ENCODE data around the gene CCL3.
"Not testable (repeated sequence)": the region's sequence is repeated elsewhere in the genome, so short reads cannot be mapped to it uniquely, and the experiment has no call there.

Gene CCL3

DNA sequence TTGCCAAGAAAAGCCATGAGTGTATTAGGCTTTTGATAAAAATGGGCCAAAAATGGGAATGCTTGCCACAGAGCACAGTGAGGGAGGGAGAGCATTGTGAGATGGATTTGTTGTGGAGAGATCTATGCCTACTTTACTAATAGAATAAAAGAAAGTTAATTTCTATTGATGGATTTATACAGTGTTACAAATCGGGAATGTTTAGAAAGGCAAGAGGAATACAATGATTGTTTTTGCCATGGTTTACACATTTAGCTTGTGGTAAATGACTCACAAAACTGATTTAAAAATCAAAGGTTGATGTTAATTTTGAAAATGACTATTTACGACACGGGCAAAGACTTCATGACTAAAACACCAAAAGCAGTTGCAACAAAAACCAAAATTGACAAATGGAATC, 30.3 kb upstream of the CCL3 start:
- H3K4me2 ChIP-seq (ENCODE audit: low read length), result no peak overlapping the region
- H3K9me2 ChIP-seq (replicated peaks; ENCODE audit: control insufficient read depth, low read length), result no peaks in the 10 kb centered on the region
- H3K27ac ChIP-seq (ENCODE audit: low read depth, low read length), result no peak overlapping the region
- H3K4me3 ChIP-seq (ENCODE audit: low read length), result no peak overlapping the region
- H3K36me3 ChIP-seq (ENCODE audit: control insufficient read depth, low read length), result no peaks in the 10 kb centered on the region; the same call in 1 of the 2 replicates
- no peaks in the 10 kb centered on the region for H3K4me1 ChIP-seq (ENCODE audit: control insufficient read depth, low read length)
- no peaks in the 10 kb centered on the region for H3F3A ChIP-seq (ENCODE audit: control insufficient read depth, insufficient read depth)
- TF ChIP-seq EZH2phosphoT487 (IDR thresholded peaks at IDR 0.05; ENCODE audit: borderline replicate concordance, low read length), result no peak
- TF ChIP-seq, protein P1, sequence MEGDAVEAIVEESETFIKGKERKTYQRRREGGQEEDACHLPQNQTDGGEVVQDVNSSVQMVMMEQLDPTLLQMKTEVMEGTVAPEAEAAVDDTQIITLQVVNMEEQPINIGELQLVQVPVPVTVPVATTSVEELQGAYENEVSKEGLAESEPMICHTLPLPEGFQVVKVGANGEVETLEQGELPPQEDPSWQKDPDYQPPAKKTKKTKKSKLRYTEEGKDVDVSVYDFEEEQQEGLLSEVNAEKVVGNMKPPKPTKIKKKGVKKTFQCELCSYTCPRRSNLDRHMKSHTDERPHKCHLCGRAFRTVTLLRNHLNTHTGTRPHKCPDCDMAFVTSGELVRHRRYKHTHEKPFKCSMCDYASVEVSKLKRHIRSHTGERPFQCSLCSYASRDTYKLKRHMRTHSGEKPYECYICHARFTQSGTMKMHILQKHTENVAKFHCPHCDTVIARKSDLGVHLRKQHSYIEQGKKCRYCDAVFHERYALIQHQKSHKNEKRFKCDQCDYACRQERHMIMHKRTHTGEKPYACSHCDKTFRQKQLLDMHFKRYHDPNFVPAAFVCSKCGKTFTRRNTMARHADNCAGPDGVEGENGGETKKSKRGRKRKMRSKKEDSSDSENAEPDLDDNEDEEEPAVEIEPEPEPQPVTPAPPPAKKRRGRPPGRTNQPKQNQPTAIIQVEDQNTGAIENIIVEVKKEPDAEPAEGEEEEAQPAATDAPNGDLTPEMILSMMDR (IDR thresholded peaks at IDR 0.05; ENCODE audit: low read depth, low read length, poor library complexity, severe bottlenecking), result no peak
- peaks cover 40% of the 10 kb centered on the region for H3K27me3 ChIP-seq (ENCODE audit: control insufficient read depth, low read length)
- H4K20me1 ChIP-seq (ENCODE audit: control insufficient read depth, insufficient read depth, low read depth, low read length), result no peaks in the 10 kb centered on the region
- no peaks in the 10 kb centered on the region for H3K79me2 ChIP-seq (ENCODE audit: control insufficient read depth, low read length)
- peaks cover 13% of the 10 kb centered on the region for H3K9me3 ChIP-seq (ENCODE audit: control insufficient read depth, insufficient read depth, low read length)

DNA sequence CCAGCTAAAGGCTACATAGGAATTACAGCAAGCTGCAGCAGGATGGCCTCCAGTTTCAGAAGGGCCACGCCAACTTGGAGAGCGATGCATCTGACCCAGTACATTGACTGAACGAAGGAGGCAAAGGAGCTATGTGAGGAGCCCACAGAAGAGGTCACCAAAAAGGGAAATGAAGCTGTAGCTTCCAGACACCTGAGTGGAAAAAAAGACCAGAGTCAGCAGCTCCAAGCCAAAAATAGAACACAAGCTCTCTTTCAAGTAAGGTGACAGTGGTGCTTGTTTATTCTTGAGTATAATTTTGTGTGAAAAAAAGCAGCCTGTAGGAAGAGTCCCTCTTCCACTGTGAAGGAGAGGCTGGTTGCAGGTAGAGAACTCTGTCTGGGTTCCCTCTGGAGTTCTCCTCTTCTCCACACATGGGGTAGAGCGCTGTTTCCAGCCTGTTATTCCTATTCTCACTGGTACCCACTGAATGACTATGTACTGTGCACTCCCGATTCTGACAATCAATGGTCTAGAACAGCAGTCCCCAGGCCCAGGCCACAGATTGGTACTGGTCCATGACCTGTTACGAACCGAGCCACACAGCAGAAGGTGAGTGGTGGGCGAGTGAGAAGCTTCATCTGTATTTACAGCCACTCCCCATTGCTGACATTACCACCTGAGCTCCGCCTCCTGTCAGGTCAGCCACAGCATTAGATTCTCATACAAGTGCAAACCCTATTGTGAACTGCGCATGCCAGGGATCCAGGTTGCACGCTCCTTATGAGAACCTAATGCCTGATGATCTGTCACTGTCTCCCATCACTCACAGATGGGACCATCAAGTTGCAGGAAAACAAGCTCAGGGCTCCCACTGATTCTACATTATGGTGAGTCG, 28.8 kb upstream of the CCL3 start:
- Histone ChIP-seq H3K4me2 (ENCODE audit: low read length) (no peak overlapping the region), H4K20me1 (ENCODE audit: control insufficient read depth, insufficient read depth, low read depth, low read length) (no peaks in the 10 kb centered on the region), H3K9me2 (replicated peaks; ENCODE audit: control insufficient read depth, low read length) (no peaks in the 10 kb centered on the region), H3K27ac (ENCODE audit: low read depth, low read length) (no peak overlapping the region), H3K36me3 (ENCODE audit: control insufficient read depth, low read length) (no peaks in the 10 kb centered on the region), H3K4me1 (ENCODE audit: control insufficient read depth, low read length) (no peaks in the 10 kb centered on the region), H3K79me2 (ENCODE audit: control insufficient read depth, low read length) (no peaks in the 10 kb centered on the region), H3K4me3 (ENCODE audit: low read length) (no peak overlapping the region), H3F3A (ENCODE audit: control insufficient read depth, insufficient read depth) (no peaks in the 10 kb centered on the region), H3K27me3 (ENCODE audit: control insufficient read depth, low read length) (peaks cover 34% of the 10 kb centered on the region), H3K9me3 (ENCODE audit: control insufficient read depth, insufficient read depth, low read length) (peaks cover 1% of the 10 kb centered on the region)
- TF ChIP-seq, protein P1 (IDR thresholded peaks at IDR 0.05; ENCODE audit: low read depth, low read length, poor library complexity, severe bottlenecking), result no peak
- TF ChIP-seq EZH2phosphoT487 (IDR thresholded peaks at IDR 0.05; ENCODE audit: borderline replicate concordance, low read length), result no peak

DNA sequence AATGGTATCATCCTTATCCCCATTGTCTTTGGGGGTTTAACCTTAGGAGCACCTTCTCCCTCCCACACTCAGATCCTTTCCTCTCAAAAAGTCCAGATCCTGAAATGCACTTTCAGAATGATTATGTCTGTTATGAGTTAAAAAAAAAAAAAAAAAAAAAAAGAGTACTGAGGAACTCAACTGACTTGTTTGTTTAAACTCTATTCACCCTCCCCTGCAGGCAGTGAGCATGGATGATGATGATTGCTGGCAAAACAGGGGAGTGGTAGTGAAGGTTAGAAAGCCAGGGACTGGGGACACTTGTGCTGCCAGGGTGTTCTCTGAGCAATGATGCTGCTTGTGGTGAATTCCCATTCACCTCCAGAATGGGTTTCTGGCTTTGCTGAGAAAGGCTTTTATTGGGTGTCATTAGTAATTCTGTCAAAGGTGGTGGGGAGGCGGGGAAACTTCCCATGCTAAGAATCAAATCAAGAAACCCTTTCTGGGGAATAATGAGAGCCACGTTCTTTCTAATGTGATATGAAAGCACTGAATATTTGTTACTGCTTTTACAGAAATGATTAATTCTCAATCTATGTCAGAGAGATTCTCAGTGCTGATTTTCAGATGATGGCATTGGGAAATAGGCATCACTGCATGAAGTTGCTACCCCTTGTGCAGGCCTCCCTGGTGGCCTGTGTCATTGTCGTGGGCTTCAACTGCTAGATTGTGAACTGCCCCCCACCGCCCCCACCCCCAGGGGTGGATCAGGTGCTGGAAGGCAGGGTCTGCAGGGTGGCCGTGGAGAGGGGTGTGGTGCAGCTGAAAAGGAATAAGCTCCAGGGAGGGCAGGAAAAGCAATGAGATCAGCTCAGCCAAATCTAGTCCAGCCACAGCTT, 27.8 kb upstream of the CCL3 start:
- Histone ChIP-seq H3K4me3 (ENCODE audit: low read length) (no peak overlapping the region), H3K9me3 (ENCODE audit: control insufficient read depth, insufficient read depth, low read length) (no peaks in the 10 kb centered on the region; the same call in 1 of the 2 replicates)
- no peak for TF ChIP-seq EZH2phosphoT487 (IDR thresholded peaks at IDR 0.05; ENCODE audit: borderline replicate concordance, low read length)
- TF ChIP-seq, protein P1 (IDR thresholded peaks at IDR 0.05; ENCODE audit: low read depth, low read length, poor library complexity, severe bottlenecking), result no peak

DNA sequence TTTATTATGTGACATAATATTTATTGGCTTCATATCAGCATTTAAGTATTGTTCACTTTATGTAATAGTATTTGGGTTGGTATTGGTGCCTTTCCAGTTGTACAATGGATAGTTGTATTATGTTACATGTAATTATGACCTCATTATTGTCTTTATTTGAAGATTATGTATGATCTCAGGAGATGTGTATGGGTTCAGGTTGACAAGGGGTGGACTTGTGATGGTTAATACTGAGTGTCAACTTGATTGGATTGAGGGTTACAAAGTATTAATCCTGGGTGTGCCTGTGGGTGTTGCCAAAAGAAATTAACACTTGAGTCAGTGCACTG, 25.7 kb upstream of the CCL3 start:
- not testable (repeated sequence) for H3K79me2 ChIP-seq (ENCODE audit: control insufficient read depth, low read length); H3F3A ChIP-seq (ENCODE audit: control insufficient read depth, insufficient read depth); H3K4me3 ChIP-seq (ENCODE audit: low read length); H3K36me3 ChIP-seq (ENCODE audit: control insufficient read depth, low read length); H3K4me2 ChIP-seq (ENCODE audit: low read length); H3K27ac ChIP-seq (ENCODE audit: low read depth, low read length); H3K9me2 ChIP-seq (replicated peaks; ENCODE audit: control insufficient read depth, low read length); H4K20me1 ChIP-seq (ENCODE audit: control insufficient read depth, insufficient read depth, low read depth, low read length); H3K9me3 ChIP-seq (ENCODE audit: control insufficient read depth, insufficient read depth, low read length); H3K4me1 ChIP-seq (ENCODE audit: control insufficient read depth, low read length)
- peaks cover 41% of the 10 kb centered on the region for H3K27me3 ChIP-seq (ENCODE audit: control insufficient read depth, low read length)

More for the DNA sequence above, 27.8 kb upstream of the CCL3 start:
- H3K4me1 ChIP-seq (ENCODE audit: control insufficient read depth, low read length), result no peaks in the 10 kb centered on the region
- H3K36me3 ChIP-seq (ENCODE audit: control insufficient read depth, low read length), result no peaks in the 10 kb centered on the region
- H3K79me2 ChIP-seq (ENCODE audit: control insufficient read depth, low read length), result no peaks in the 10 kb centered on the region
- H3K27ac ChIP-seq (ENCODE audit: low read depth, low read length), result no peak overlapping the region
- peaks cover 30% of the 10 kb centered on the region for H3K27me3 ChIP-seq (ENCODE audit: control insufficient read depth, low read length)
- H3K4me2 ChIP-seq (ENCODE audit: low read length), result no peak overlapping the region
- H3F3A ChIP-seq (ENCODE audit: control insufficient read depth, insufficient read depth), result no peaks in the 10 kb centered on the region
- no peaks in the 10 kb centered on the region for H3K9me2 ChIP-seq (replicated peaks; ENCODE audit: control insufficient read depth, low read length)
- no peaks in the 10 kb centered on the region for H4K20me1 ChIP-seq (ENCODE audit: control insufficient read depth, insufficient read depth, low read depth, low read length)

DNA sequence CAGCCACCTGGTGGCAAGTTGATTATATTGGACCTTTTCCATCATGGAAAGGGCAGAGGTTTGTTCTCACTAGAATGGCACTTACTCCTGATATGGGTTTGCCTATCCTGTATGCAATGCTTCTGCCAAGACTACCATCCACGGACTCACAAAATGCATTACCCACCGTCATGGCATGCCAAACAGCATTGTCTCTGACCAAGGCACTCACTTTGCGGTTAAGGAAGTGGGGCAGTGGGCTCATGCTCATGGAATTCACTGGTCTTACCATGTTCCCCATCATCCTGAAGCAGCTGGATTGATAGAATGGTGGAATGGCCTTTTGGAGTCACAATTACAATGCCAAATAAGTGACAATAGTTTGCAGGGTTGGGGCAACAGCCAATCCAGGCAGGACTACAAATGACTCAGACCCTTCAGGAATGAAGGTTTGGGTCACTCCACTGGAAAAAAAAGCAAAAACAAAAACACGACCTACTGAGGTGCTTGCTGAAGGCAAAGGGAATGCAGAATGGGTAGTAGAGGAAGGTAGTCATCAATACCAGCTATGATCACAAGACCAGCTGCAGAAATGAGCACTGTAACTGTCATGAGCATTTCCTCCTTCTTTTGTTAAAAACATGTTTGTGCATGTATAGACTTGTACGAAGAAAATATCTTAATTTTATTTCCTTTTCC, 25.2 kb upstream of the CCL3 start:
- H3K4me2 ChIP-seq (ENCODE audit: low read length); H3K4me1 ChIP-seq (ENCODE audit: control insufficient read depth, low read length); H3K9me2 ChIP-seq (replicated peaks; ENCODE audit: control insufficient read depth, low read length); H4K20me1 ChIP-seq (ENCODE audit: control insufficient read depth, insufficient read depth, low read depth, low read length); H3K4me3 ChIP-seq (ENCODE audit: low read length); H3K9me3 ChIP-seq (ENCODE audit: control insufficient read depth, insufficient read depth, low read length); H3K79me2 ChIP-seq (ENCODE audit: control insufficient read depth, low read length); H3F3A ChIP-seq (ENCODE audit: control insufficient read depth, insufficient read depth); H3K27ac ChIP-seq (ENCODE audit: low read depth, low read length); H3K36me3 ChIP-seq (ENCODE audit: control insufficient read depth, low read length): not testable (repeated sequence)
- H3K27me3 ChIP-seq (ENCODE audit: control insufficient read depth, low read length), result peaks cover 44% of the 10 kb centered on the region

All from DOHH2 (cell line).